IPS-18c (cell line): ENCODE results near the gene PINK1.
"Not testable (repeated sequence)": the region's sequence is repeated elsewhere in the genome, so short reads cannot be mapped to it uniquely, and the experiment has no call there.

Experiments
- H3K4me3 ChIP-seq: 2 replicates; pipeline ENCODE4 v1.7.0; 2013; ENCODE audit warnings: low read depth, mild to moderate bottlenecking, low read length, moderate library complexity; ENCODE audit not compliant: insufficient read depth
- H3K9me3 ChIP-seq: one replicate; pipeline ENCODE4 v1.6.1; 2013; ENCODE audit warnings: mild to moderate bottlenecking, low read length, moderate library complexity; ENCODE audit not compliant: control insufficient read depth, insufficient read depth

PINK1 gene

DNA sequence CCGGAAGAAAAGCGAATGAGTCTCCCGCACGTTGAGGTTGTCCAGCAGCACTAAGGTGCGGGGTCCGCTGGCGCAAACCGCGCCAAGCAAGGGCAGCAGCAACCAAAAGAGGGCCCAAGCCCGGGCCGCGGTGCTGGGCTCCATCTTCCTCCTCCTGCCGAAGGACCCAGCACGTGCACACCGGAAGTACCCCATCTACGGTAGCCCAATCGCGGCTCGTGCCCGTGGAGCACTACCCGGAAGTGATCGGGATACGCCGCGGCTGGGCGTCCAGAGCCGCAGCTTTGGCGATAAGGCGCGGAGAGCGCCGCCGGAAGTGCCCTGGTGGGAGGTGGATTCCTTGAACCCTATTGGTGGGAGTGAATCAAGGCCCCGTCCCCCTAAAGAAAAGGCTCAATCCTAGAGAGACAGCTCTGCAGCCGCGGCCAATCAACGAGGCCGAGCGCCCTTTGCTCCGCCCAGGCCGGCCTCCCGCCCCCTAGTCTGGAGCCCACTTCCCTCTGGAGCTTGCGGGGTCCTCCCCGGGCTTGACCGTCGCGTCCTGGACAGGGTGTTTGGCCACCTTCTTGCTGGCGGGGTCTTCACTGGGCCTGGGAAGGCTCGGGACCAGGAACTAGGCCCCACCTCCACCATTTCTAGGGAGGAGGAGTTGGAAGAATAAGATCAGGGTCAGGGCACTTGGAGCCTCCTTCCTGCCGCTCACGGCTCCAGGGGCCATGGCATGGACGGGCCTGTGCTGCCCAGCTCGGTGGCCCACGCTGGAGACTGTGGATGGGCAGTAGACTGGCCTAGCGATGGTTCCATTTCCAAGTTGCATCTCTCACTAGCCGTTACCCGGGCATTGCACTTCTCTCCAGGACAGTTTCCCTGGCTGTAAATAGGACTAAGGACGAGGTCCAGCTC lies 28.2 kb downstream of the PINK1 start, which contains the start of gene DDOST:
Gene DDOST (minus strand): TSS at position 163 of the 903 bp plus-strand sequence. CDS start 19 bp downstream, at position 144.
- Histone ChIP-seq H3K4me3 (peak within 1 kb of the TSS; percentile 95), H3K9me3 (no peaks in the 10 kb centered on the region)

DNA sequence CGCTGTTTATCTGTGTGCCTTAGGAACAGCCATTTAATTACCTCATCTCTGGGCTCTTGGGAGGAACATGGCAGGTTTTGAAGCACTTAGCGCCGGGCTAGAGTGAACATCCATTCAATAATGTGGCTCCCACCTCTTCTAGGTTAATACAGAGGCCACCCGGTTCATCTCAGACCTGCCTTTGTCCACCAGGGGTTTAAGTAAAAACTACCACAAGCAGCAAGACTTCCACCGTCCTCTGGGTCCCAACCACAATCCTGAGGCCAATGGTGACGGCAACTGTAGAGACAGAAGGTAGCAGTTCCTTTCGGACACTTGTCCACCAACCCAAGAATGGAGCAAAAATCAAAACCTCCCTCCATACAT lies 28.8 kb downstream of the PINK1 start:
- H3K9me3 ChIP-seq: no peaks in the 10 kb centered on the region

DNA sequence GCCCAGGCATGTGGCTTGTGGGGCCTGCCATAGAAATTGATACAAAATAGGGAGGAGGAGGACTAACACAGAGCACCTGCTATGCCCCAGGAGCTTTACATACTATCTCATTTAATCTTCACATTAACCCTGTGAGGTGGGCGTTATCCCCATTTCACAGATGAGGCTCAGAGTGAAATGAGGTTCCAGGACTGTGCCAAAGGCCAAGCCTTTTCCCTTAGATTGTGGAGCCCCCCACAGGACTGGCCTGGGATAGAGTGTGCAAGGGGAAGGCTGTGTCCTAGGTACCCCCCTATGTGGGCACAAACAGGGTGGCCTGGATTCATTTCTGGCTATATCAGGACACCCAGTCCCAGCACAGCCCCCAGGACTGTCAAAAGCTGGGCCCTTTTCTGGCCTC lies 30.1 kb downstream of the PINK1 start:
- Histone ChIP-seq H3K4me3 (no peak overlapping the region), H3K9me3 (no peaks in the 10 kb centered on the region)

More for the DNA sequence above, 28.8 kb downstream of the PINK1 start:
- peak overlapping the region; percentile 95 for H3K4me3 ChIP-seq

DNA sequence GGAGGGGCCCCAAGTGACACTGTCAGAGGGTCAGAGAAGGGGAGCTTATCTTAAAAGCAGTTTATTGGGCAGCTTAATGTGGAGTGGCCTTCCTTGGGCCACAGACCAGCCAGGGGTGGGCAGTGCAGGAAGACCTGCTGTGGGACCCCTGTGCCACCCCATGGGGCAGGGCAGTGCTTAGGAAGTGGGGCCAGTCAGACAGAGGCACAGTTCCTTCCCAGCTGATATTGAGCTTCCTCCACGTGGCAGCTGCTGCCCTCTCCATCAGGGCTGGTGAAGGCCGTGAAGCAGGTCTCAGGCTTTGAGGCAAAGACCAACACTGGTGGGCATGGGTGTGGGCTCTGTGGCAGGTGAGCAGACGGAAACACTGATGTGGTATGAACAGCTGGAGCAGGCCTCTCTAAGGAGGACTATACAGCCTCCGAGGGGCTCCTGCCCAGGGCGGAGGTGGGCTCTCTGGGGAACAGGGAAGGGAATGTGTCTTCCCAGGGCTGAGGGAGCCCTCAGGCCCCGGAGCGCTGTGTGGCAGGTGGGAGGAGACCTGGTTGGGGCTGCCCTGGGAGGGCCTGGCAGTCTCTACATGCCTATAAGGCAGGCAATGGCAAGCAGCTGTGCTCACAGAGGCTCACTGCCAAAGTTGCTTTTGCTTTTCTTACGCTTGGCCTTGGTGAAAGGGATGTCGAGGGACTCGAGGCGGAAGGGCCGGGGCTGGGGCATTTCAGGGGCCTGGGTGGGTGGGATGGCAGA lies 30.9 kb downstream of the PINK1 start:
- no peak overlapping the region for H3K4me3 ChIP-seq
- no peaks in the 10 kb centered on the region for H3K9me3 ChIP-seq

DNA sequence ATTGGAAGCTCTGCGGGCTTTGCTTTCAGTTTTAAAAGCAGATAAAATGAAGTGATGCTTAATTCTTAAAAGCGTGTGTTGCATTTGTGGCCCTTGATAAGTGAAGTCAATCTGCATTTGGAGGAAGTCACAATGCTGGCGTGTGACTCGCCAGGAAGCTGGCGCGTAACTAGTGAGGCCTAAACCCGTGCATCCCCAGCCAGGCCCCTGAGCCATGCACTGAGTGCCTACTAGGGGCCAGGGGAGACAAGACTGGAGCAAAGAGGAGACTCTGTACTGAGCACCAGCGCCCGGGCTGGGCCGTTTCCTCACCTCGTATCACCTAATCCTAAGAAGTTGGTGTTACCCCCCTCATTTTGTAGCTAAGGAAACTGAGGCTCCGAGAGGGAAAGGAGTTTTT lies 32.5 kb downstream of the PINK1 start:
- Histone ChIP-seq H3K9me3 (no peaks in the 10 kb centered on the region), H3K4me3 (no peak overlapping the region)

DNA sequence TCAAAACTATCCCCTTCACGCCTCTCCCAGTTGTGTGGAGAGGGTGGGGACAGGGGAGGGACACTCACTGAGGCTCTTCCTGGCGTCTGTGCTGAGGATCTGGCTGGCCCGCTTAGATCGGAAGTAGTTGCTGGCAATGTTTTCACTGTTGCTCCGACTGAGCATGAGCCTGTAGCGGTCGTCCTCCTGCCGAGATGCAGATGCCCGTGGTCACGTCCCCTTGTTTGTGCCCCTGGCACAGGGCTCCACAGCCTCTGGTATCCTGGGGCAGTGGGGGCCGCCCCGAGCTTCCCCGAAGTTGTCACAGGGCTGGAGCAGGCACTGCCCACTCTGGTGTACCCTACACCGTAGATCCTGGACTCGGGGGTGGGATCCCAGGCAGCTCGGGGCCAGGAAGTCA lies 32.9 kb downstream of the PINK1 start:
- Histone ChIP-seq H3K9me3 (no peaks in the 10 kb centered on the region), H3K4me3 (no peak overlapping the region)

DNA sequence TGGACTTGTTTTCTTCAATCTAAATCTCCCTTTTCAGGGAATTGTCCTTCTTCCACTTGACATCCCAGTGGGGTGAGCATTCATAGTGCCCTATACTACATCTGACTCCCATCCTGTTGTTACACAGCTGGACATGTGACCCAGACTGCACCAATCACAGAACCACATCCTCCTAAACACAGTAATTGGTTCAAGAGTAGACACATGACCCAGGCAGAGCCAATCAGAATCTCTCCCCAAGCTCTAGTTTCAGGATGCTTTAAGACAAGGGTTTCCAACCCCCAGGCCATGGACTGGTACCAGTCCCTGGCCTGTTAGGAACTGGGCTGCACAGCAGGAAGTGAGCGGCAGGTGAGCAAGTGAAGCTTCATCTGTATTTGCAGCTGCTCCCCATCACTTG lies 33.5 kb downstream of the PINK1 start:
- Histone ChIP-seq H3K4me3 (no peak overlapping the region), H3K9me3 (no peaks in the 10 kb centered on the region)

DNA sequence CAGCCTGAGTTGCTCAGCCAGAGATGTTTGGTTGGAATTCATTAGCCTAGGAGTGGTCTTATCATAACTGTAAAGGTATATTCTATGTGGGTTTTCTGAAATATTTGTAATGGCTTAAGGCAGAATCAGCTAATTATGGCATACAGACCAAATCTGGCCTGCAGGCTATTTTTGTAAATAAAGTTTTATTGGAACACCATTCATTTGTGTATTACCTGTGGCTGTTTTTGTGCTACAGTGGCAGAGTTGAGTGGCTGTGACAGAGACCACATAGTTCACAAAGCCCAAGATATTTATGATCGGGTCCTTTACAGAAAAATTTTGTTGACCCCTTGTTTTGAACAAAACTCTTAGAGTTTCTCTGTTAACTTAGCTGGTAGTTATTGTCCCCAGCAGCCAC lies 35.3 kb downstream of the PINK1 start:
- Histone ChIP-seq H3K4me3 (no peak overlapping the region), H3K9me3 (no peaks in the 10 kb centered on the region)

DNA sequence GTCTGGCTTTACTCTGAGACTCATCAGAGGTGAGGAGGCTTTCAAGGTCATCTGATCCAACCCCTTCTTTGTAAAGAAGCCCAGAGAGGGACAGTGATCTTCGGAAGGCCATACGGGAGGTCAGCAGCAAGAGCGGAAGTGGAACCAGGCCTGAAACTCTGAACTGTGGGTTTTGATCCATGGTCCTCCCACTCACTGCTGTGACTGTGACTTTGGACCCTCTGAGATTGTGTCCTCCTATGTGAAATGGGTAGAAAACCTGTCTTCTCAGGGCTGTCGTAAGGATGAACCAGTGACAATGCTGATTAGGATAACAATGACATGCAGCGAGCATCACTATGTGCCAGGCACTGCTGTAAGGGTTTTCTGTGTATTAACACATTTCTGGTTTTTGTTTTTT lies 37.7 kb downstream of the PINK1 start:
- no peaks in the 10 kb centered on the region for H3K9me3 ChIP-seq

DNA sequence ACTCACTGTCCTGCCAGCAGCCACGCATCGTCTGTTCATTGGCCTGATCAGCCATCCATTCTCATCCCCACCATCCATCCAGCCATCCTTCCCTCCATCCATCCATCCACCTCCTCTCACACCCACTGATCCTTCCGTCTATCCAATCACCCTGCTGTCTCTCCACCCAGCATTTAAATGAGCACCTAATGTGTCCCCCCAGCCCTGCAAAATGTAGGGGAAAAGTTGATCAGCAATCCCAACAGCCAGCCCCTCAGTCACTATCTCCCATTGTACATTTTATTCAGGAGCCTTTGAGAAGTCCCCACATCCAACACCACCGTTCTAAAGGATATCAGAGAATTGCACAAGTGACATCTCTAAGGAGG lies 39.0 kb downstream of the PINK1 start:
- no peak overlapping the region for H3K4me3 ChIP-seq
- H3K9me3 ChIP-seq: no peaks in the 10 kb centered on the region

More for the DNA sequence above, 37.7 kb downstream of the PINK1 start:
- H3K4me3 ChIP-seq: no peak overlapping the region

DNA sequence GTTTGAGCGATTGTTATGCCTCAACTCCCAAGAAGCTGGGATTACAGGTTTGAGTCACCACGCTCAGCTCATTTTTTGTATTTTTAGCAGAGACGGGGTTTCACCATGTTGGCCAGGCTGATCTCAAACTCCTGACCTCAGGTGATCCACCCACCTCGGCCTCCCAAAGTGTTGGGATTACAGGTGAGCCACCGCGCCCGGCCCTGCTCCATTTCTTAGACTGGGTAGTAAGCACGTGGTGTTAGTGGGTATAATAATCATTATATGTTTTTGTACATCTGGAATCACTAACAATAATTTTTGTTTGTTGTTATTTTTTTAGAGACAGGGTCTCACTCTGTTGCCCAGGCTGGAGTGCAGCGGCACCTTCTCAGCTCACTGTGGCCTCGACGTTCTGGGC lies 40.4 kb downstream of the PINK1 start:
- H3K4me3 ChIP-seq, H3K9me3 ChIP-seq: not testable (repeated sequence)

DNA sequence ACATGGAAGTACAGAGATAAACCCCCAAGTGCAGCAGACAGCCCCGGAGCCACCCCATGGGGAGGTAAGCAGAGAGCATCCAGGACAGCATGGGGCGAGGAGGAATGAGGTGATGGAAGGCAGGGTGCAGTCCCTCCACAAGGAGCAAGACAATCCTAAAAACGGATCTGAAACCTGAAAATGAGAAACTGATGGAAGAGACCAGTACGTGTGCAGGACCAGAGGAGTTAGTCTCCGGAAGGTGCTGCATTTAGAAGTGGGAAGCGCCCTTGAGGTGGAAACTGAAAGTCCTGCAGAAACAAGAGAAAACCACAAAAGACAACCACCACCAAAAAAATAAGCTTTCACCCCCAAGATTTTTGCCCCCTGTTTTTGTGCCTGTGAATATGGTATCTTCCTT lies 45.3 kb downstream of the PINK1 start:
- H3K9me3 ChIP-seq: no peaks in the 10 kb centered on the region
- no peak overlapping the region for H3K4me3 ChIP-seq

DNA sequence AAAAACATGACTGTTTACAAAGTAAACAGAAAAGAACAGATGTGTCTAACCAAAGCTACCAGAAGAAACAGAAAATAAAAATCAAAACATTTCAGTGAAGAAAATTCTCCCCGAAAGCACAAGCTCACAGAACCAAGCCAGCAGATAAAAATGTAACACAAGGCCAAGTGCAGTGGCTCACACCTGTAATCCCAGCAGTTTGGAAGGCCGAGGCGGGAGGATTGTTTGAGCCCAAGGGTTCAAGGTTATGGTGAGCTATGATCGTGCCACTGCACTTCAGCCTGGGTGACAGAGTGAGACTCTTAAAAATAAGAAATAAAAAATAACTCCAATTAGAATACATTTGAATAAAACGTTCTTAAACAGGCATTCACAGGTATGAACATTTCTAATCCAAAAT lies 47.0 kb downstream of the PINK1 start:
- no peaks in the 10 kb centered on the region for H3K9me3 ChIP-seq
- no peak overlapping the region for H3K4me3 ChIP-seq

DNA sequence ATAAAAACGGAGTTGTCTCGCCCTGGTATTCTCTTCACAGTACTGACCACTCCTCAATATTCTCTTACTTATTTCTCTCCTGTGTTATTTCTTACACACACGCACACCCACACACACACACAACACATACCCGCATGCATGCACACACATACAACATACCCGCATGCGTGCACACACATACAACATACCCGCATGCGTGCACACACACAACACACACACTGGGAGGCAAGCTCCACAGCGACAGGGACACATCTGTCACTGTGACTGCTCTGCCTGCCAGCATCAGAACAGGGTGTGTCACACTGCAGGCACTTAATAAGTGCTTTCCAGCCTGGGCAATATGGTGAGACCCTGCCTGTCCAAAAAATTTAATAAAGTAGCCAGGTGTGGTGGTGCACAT lies 48.7 kb downstream of the PINK1 start:
- Histone ChIP-seq H3K9me3 (no peaks in the 10 kb centered on the region), H3K4me3 (no peak overlapping the region)

DNA sequence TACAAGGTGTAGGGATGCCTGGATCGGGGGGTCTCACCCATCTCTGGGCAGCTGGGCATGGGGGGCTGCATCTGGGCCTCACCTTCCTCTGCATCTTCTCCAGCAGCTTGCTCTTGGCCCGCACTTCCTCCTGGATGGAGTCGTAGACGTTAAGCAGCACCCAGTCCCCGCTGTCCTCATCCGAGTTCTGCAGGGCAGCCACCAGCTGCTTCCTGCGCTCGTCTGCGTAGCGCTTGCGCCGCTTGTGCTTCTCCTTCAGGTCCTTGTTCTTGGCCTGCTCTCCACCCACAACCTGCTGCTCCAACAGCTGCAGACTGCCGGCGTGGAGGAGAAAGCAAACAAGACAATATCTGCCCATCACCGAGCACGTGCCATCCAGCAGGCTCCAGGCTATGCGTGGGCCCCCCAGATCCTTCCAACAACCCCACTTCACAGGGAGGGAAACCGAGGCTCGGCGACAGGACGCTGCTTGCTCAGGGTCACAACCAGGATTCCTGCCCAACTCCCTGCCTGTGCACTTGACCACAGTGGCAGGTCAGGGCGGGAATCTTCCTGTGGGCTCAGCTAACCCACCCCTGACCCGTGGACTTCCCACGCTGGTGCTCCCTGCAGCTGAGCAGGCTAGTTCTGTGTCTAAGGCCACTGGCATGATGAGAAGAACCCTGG lies 49.4 kb downstream of the PINK1 start:
- H3K9me3 ChIP-seq: no peaks in the 10 kb centered on the region
- no peak overlapping the region for H3K4me3 ChIP-seq

DNA sequence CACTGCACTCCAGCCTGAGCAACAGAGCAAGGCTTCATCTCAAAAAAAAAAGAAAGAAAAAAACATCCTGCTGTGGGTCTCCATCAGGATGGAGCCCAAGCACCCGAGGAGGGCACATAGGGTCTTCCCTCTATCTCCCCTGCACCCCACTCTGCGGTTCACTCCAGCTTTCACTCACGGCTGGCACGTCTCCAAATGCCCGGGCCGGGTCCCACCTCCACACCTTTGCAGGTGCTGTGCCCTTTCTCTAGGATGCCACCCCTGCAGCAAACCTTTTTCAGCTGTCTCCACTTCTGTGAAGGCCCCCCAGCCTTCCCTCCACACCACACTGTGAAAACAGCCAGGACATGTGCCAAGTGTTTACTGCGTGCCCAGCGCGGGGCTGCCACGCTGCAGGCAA lies 50.4 kb downstream of the PINK1 start:
- no peaks in the 10 kb centered on the region for H3K9me3 ChIP-seq
- no peak overlapping the region for H3K4me3 ChIP-seq

DNA sequence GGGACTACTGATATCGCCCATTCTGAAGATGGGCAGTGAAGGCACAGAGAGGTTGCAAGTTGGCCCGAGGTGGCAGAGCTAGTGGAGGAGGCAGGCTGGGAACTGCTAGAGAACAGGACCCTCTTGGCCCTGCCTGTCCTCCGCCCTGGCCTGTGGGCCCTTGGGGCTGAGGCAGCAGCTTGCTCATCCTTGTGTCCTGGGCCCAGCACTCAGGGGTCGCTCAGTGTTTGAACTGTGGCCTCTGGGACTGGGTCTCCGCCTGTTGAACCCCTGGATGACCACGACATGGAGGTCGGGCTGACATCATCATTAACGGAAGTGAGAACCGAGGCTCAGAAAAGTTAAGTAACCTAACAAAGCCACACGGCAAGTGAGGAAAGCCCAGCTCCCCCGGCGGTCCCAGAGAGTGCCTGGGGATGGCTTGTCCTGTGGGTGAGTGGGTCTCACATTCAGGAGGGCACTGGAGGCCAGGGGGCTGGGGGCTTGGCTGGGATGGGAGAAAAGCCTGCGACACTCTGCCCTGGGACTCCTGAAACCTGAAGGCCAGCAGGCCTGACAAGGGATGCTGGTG lies 50.9 kb downstream of the PINK1 start:
- Histone ChIP-seq H3K9me3 (no peaks in the 10 kb centered on the region), H3K4me3 (no peak overlapping the region)
